LoVo (cell line): ENCODE measurements around the gene DHTKD1.
"Not testable (repeated sequence)": the region's sequence is repeated elsewhere in the genome, so short reads cannot be mapped to it uniquely, and the experiment has no call there.

ENCODE experiments used
- DNase-seq: peaks from one replicate; pipeline ENCODE4 v3.0.0-alpha.2; 2016; ENCODE audit warnings: low spot score

The DHTKD1 gene

GRCh38 chr10:12140038-12140437, 71.3 kb downstream of the DHTKD1 start:
- no peak for DNase-seq

- DNase-seq, result no peak
Measured at GRCh38 chr10:12144538-12144937, 75.8 kb downstream of the DHTKD1 start.

- no peak for DNase-seq
Measured at GRCh38 chr10:12150163-12150562, 81.4 kb downstream of the DHTKD1 start.

- no peak for DNase-seq
Measured at GRCh38 chr10:12154516-12154915, 85.8 kb downstream of the DHTKD1 start.

GRCh38 chr10:12156367-12157123, 87.8 kb downstream of the DHTKD1 start:
- DNase-seq, result no peak

GRCh38 chr10:12158111-12158510, 89.4 kb downstream of the DHTKD1 start:
- no peak for DNase-seq

- no peak for DNase-seq
Measured at GRCh38 chr10:12160664-12161063, 91.9 kb downstream of the DHTKD1 start.

GRCh38 chr10:12162927-12163326, 94.2 kb downstream of the DHTKD1 start:
- DNase-seq, result no peak

- DNase-seq, result no peak
Measured at GRCh38 chr10:12164085-12164484, 95.3 kb downstream of the DHTKD1 start.

- no peak for DNase-seq
Measured at GRCh38 chr10:12165036-12165435, 96.3 kb downstream of the DHTKD1 start.

GRCh38 chr10:12165999-12166775, 97.4 kb downstream of the DHTKD1 start:
- DNase-seq, result no peak

- not testable (repeated sequence) for DNase-seq
Measured at GRCh38 chr10:12171512-12171911, 102.8 kb downstream of the DHTKD1 start.
